Stomach (tissue), 9 donors: ENCODE results near the gene RASAL2. TPM values are rescaled to one million over a fixed set of nuclear protein-coding genes. Genes with fewer than 3 reads are reported as not detected.

ENCODE experiments used
- DNase-seq, 2 donors: peaks; one replicate each; pipeline versions ENCODE4 v3.0.0 to v3.0.0-alpha.2; 2013 to 2019
- H3K27ac ChIP-seq, 5 donors: fragments of 200-600 bp in 4 of 5; sonication (generic) in 4 of 5; one replicate each; pipeline ENCODE4 v1.5.1; 2013 to 2019; ENCODE audit warnings: mild to moderate bottlenecking in 1 of 5, moderate library complexity in 1 of 5
- H3K27me3 ChIP-seq, 3 donors: fragments of 200-600 bp; sonication (generic); one replicate each; pipeline ENCODE4 v1.5.1; 2017 to 2019; ENCODE audit warnings: mixed run types in 1 of 3
- H3K36me3 ChIP-seq, 4 donors: fragments of 200-600 bp; sonication (generic); 1 replicate in 3 of 4; 2 replicates in 1 of 4; pipeline ENCODE4 v1.5.1; 2016 to 2019
- H3K4me1 ChIP-seq, 4 donors: fragments of 200-600 bp; sonication (generic); one replicate each; pipeline ENCODE4 v1.5.1; 2016 to 2019
- H3K4me3 ChIP-seq, 4 donors: fragments of 200-600 bp; sonication (generic) in 3 of 4; one replicate each; pipeline ENCODE4 v1.5.1; 2016 to 2019; ENCODE audit warnings: mild to moderate bottlenecking in 1 of 4
- H3K9me3 ChIP-seq, 4 donors: fragments of 200-600 bp; sonication (generic); one replicate each; pipeline ENCODE4 v1.5.1; 2016 to 2019
- CTCF ChIP-seq, 7 experiments: fragments of 450-650 bp in 4 of 7; fragments of 200-600 bp in 3 of 7; sonication (generic) in 3 of 7; IDR thresholded peaks; one replicate each; pipeline ENCODE4 v1.5.1; 2016 to 2019; ENCODE audit warnings: antibody characterized with exemption in 7 of 7, control low read depth in 2 of 7, mild to moderate bottlenecking in 1 of 7
- EP300 ChIP-seq: sonication (generic); formaldehyde crosslinking; IDR thresholded peaks from one replicate; pipeline ENCODE4 v1.6.1; 2017; ENCODE audit warnings: antibody characterized with exemption
- POLR2A ChIP-seq, 4 donors: fragments of 450-650 bp; IDR thresholded peaks; one replicate each; pipeline ENCODE4 v1.6.1; 2016; ENCODE audit warnings: antibody characterized with exemption in 4 of 4, control low read depth in 2 of 4, mild to moderate bottlenecking in 1 of 4, moderate library complexity in 1 of 4
- POLR2AphosphoS5 ChIP-seq, 3 donors: sonication (generic); formaldehyde crosslinking; IDR thresholded peaks; one replicate each; pipeline ENCODE4 v1.6.1; 2016; ENCODE audit warnings: antibody characterized with exemption in 3 of 3
- WGBS, 5 donors: extraction: QIAGEN DNeasy Blood & Tissue Kit in 3 of 5; methylation state at CpG; one replicate each; pipeline versions ENCODE4 v1.1.5 to v1.1.7; 2013 to 2018; 5-methylcytosine and 5-hydroxymethylcytosine counted together
- intact Hi-C: fragments of 100-400 bp; cut with DNase I; formaldehyde crosslinking; loops from one replicate; pipeline ENCODE4 v1.15.1; 2023; ENCODE audit warnings: low total_unique reads
- polyA plus RNA-seq, 3 donors: library from polyadenylated mRNA; stranded (reverse); fragments of 200-250 nt; gene quantifications; one replicate each; pipeline ENCODE4 v1.2.3, GENCODE V29; 2013
- total RNA-seq, 5 donors: library from RNA; depleted of rRNA; stranded (reverse); fragments of >200 nt; gene quantifications; one replicate each; pipeline versions ENCODE4 v1.1.0 to v1.2.3, GENCODE V29; 2014 to 2016
- donor health status: healthy with polysubstance abuse.
- donor health status: Bipolar disorder and iron deficiency.
- donor health status: healthy.

RASAL2 gene
- total and polyA plus RNA-seq, 8 donors, result 1.2 to 47.5 (median 14.3) TPM

DNA sequence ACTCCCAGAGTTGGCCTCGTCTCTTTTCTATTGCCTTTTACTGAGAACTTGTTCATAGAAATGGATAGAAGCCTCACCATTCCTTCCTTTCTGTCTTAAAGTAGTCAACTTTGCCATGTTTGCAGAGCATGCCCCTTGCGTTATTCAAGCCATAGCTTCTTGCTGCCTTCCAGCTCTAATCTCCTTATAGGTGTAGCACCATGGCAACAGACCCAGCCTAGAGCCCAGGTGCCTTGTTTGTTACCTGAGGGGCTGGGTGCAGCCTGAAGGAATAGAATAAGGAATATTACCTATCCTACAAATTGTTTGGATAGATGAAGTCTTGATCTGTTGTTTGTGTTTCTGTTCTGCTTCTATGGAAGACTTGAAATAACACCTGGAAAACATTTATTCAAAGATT is 343.0 kb downstream of the RASAL2 start:
- Histone ChIP-seq H3K27ac (no peak overlapping the region), H3K27me3 (no peaks in the 10 kb centered on the region), H3K4me1 (no peaks in the 10 kb centered on the region), H3K4me3 (no peak overlapping the region), H3K36me3 (peaks cover 0 to 10% (median 6%) of the 10 kb centered on the region in 4 donors), H3K9me3 (no peaks in the 10 kb centered on the region)
- TF ChIP-seq EP300 (no peak), POLR2AphosphoS5 (IDR thresholded peaks at IDR 0.05) (no peak), CTCF (IDR thresholded peaks at IDR 0.05) (no peak), POLR2A (IDR thresholded peaks at IDR 0.05) (no peak)
- 53 to 78% (median 72%) methylated on average over 2 of the region's 2 CpGs for WGBS, 5 donors
- intact Hi-C loops, result no loop called here
- DNase-seq, result no peak

- Histone ChIP-seq H3K4me3 (no peak overlapping the region), H3K27me3 (no peaks in the 10 kb centered on the region), H3K4me1 (no peaks in the 10 kb centered on the region), H3K36me3 (peaks cover 0 to 25% (median 21%) of the 10 kb centered on the region in 4 donors), H3K9me3 (no peaks in the 10 kb centered on the region), H3K27ac (no peak overlapping the region)
- TF ChIP-seq POLR2A (IDR thresholded peaks at IDR 0.05), result no peak
- no peak for TF ChIP-seq EP300
- no peak for TF ChIP-seq CTCF (IDR thresholded peaks at IDR 0.05)
- TF ChIP-seq POLR2AphosphoS5 (IDR thresholded peaks at IDR 0.05), result no peak
- DNase-seq, result no peak
- intact Hi-C loops, result no loop called here
- 66 to 80% (median 67%) methylated on average over 2 of the region's 2 CpGs for WGBS, 5 donors
Observed at GRCh38 chr1:178438432-178438831, 344.5 kb downstream of the RASAL2 start.

DNA sequence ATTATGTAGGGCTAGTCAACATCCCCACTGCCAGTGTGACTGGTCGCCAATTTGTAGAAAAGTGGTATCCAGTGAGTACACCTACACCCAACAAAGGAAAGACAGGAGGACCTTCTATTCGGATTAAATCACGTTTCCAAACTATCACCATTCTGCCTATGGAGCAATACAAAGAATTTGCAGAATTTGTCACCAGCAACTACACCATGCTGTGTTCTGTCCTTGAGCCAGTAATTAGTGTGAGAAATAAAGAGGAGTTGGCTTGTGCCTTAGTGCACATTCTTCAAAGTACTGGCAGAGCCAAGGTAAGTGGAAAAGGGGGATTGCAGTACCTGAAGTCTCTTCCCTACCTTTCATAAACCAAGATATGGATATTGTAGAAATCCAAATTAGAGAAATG is 349.0 kb downstream of the RASAL2 start:
- H3K36me3 ChIP-seq, result peaks cover 0 to 46% (median 36%) of the 10 kb centered on the region in 4 donors
- no peak overlapping the region for H3K4me3 ChIP-seq
- H3K27ac ChIP-seq, result no peak overlapping the region
- no peak for DNase-seq
- no peaks in the 10 kb centered on the region for H3K4me1 ChIP-seq
- H3K27me3 ChIP-seq, result no peaks in the 10 kb centered on the region
- no peaks in the 10 kb centered on the region for H3K9me3 ChIP-seq
- 85 to 95% (median 89%) methylated on average over 3 of the region's 3 CpGs for WGBS, 5 donors
- intact Hi-C loops, result no loop called here
- TF ChIP-seq CTCF (IDR thresholded peaks at IDR 0.05) (no peak), POLR2A (IDR thresholded peaks at IDR 0.05) (no peak), POLR2AphosphoS5 (IDR thresholded peaks at IDR 0.05) (no peak), EP300 (no peak)

- DNase-seq, result no peak
- no peaks in the 10 kb centered on the region for H3K9me3 ChIP-seq
- TF ChIP-seq EP300, result no peak
- no peak for TF ChIP-seq POLR2AphosphoS5 (IDR thresholded peaks at IDR 0.05)
- TF ChIP-seq POLR2A (IDR thresholded peaks at IDR 0.05), result no peak
- no peak for TF ChIP-seq CTCF (IDR thresholded peaks at IDR 0.05)
- peaks cover 0 to 22% (median 12%) of the 10 kb centered on the region in 4 donors for H3K36me3 ChIP-seq
- H3K4me1 ChIP-seq, result no peaks in the 10 kb centered on the region
- H3K4me3 ChIP-seq, result no peak overlapping the region
- intact Hi-C loops, result no loop called here
- H3K27ac ChIP-seq, result no peak overlapping the region
- no peaks in the 10 kb centered on the region for H3K27me3 ChIP-seq
- 89 to 93% (median 90%) methylated on average over 6 of the region's 6 CpGs for WGBS, 5 donors
Observed at GRCh38 chr1:178450871-178451270, 357.0 kb downstream of the RASAL2 start.
